K562 (cell line): ENCODE results near the gene EEF2K. TPM values are rescaled to one million over a fixed set of nuclear protein-coding genes. Genes with fewer than 3 reads are reported as not detected.

Experiments used
- CTBP1 ChIP-seq: fragments of 450-650 bp; IDR thresholded peaks from 2 replicates; pipeline ENCODE4 v1.6.1; 2016; ENCODE audit warnings: borderline replicate concordance
- CXXC5 ChIP-seq: fragments of 250-450 bp; sonication (Bioruptor Pico); IDR thresholded peaks from 2 replicates; pipeline ENCODE4 v1.8.0; 2022; ENCODE audit warnings: inconsistent platforms, mild to moderate bottlenecking, moderate library complexity
- FOXK1 ChIP-seq: sonication (generic); formaldehyde crosslinking; IDR thresholded peaks from 2 replicates; pipeline ENCODE4 v1.8.0; 2022; ENCODE audit warnings: missing genetic modification reagents, mild to moderate bottlenecking, borderline replicate concordance
- GTF2F1 ChIP-seq: IDR thresholded peaks from 2 replicates; pipeline ENCODE4 v1.6.1; 2011; ENCODE audit warnings: low read depth, low read length, improper control_type of control experiment
- HMGN3 ChIP-seq: IDR thresholded peaks from 2 replicates; pipeline ENCODE4 v1.6.1; 2011; ENCODE audit warnings: borderline replicate concordance, low read depth, mild to moderate bottlenecking, mixed read lengths, low read length; ENCODE audit not compliant: insufficient read length; ENCODE audit errors: extremely low read depth
- JUND ChIP-seq, 2 experiments: IDR thresholded peaks; 2 replicates in 1 of 2; 3 replicates in 1 of 2; pipeline ENCODE4 v1.6.1; 2011; ENCODE audit warnings: borderline replicate concordance in 2 of 2, low read depth in 2 of 2, low read length in 2 of 2, improper control_type of control experiment in 1 of 2, missing biosample characterization in 1 of 2, missing genetic modification characterization in 1 of 2, missing genetic modification reagents in 1 of 2
- NCOA6 ChIP-seq: fragments of 450-650 bp; IDR thresholded peaks from 2 replicates; pipeline ENCODE4 v1.6.1; 2017; ENCODE audit warnings: mild to moderate bottlenecking
- NRF1 ChIP-seq, 2 experiments: fragments of 450-650 bp; IDR thresholded peaks in 1 of 2; conservative IDR thresholded peaks in 1 of 2; 2 replicates each; pipeline ENCODE4 v1.6.1; 2014; ENCODE audit warnings: mild to moderate bottlenecking in 2 of 2
- POLR2G ChIP-seq: fragments of 200-400 bp; formaldehyde crosslinking; IDR thresholded peaks from 2 replicates; pipeline ENCODE4 v1.6.1; 2017; ENCODE audit warnings: low read depth, mild to moderate bottlenecking, antibody characterized with exemption, low read length, moderate library complexity
- SAFB ChIP-seq: fragments of 200-400 bp; formaldehyde crosslinking; IDR thresholded peaks from 2 replicates; pipeline ENCODE4 v1.6.1; 2017; ENCODE audit warnings: low read depth, low read length, borderline replicate concordance
- SIN3A ChIP-seq, 2 experiments: fragments of 150-350 bp in 1 of 2; IDR thresholded peaks; 2 replicates each; pipeline ENCODE4 v1.6.1; 2011 to 2016; ENCODE audit warnings: borderline replicate concordance in 2 of 2, low read depth in 2 of 2, low read length in 2 of 2, mild to moderate bottlenecking in 2 of 2, moderate library complexity in 2 of 2; ENCODE audit not compliant: control insufficient read depth in 1 of 2
- SMAD1 ChIP-seq: fragments of 150-350 bp; IDR thresholded peaks from 2 replicates; pipeline ENCODE4 v1.6.1; 2014; ENCODE audit warnings: low read length, low read depth; ENCODE audit not compliant: partially characterized antibody
- SMAD4 ChIP-seq: fragments of 250-450 bp; sonication (Bioruptor Pico); conservative IDR thresholded peaks from 2 replicates; pipeline ENCODE4 v1.8.0; 2021; ENCODE audit warnings: inconsistent platforms, mild to moderate bottlenecking, moderate library complexity
- TEAD1 ChIP-seq, 2 experiments: fragments of 450-650 bp in 1 of 2; sonication (generic) in 1 of 2; formaldehyde crosslinking; IDR thresholded peaks; 2 replicates each; pipeline versions ENCODE4 v1.4.0 to v1.8.0; 2020 to 2022; ENCODE audit warnings: mild to moderate bottlenecking in 2 of 2, missing genetic modification reagents in 1 of 2
- TEAD2 ChIP-seq: fragments of 450-650 bp; IDR thresholded peaks from 2 replicates; pipeline ENCODE4 v1.6.1; 2016; ENCODE audit warnings: missing genetic modification characterization, control low read depth, missing compliant biosample characterization
- ZBTB1 ChIP-seq: sonication (generic); formaldehyde crosslinking; IDR thresholded peaks from 2 replicates; pipeline ENCODE4 v1.8.1; 2023; ENCODE audit warnings: missing genetic modification reagents, low read depth, mild to moderate bottlenecking, borderline replicate concordance
- ZEB2 ChIP-seq: fragments of 450-650 bp; IDR thresholded peaks from 2 replicates; pipeline ENCODE4 v1.6.1; 2016
- ZNF507 ChIP-seq: conservative IDR thresholded peaks from 2 replicates; pipeline ENCODE4 v1.6.1; 2017; ENCODE audit warnings: missing genetic modification characterization, missing compliant biosample characterization
- ZNF586 ChIP-seq: fragments of 450-650 bp; formaldehyde crosslinking; conservative IDR thresholded peaks from 2 replicates; pipeline ENCODE4 v1.4.0; 2020; ENCODE audit warnings: mild to moderate bottlenecking, moderate library complexity
- polyA plus RNA-seq, 8 experiments: library from polyadenylated mRNA; depleted of rRNA in 4 of 8; stranded (reverse) in 5 of 8; unstranded in 3 of 8; fragments of >200 nt; fragmentation: Nextera tagmentation in 2 of 8; fragmentation: Illumina TruSeq in 1 of 8; extraction: Ambion mirVana in 2 of 8; extraction: Trizol in 1 of 8; gene quantifications; 2 replicates each; pipeline versions ENCODE4 v1.2.1 to v1.2.3, GENCODE V29; 2011 to 2014; ENCODE audit warnings: inconsistent platforms in 1 of 8, missing spikeins in 1 of 8
- total RNA-seq, 7 experiments: library from RNA; depleted of rRNA in 6 of 7; stranded (reverse); fragments of >200 nt in 6 of 7; fragmentation: Illumina TruSeq in 2 of 7; extraction: Trizol in 2 of 7; gene quantifications; 2 replicates each; pipeline versions ENCODE4 v1.2.1 to v1.2.3, GENCODE V29; 2011 to 2021; ENCODE audit warnings: low replicate concordance in 1 of 7
- TF ChIP-seq, protein P1 (sequence below): fragments of 450-650 bp; conservative IDR thresholded peaks from 2 replicates; pipeline ENCODE4 v1.6.1; 2016; ENCODE audit warnings: missing genetic modification characterization, low read depth, mild to moderate bottlenecking, missing compliant biosample characterization, moderate library complexity
- TF ChIP-seq, protein P2 (sequence below): fragments of 250-450 bp; sonication (Bioruptor Pico); IDR thresholded peaks from 2 replicates; pipeline ENCODE4 v1.9.0; 2021; ENCODE audit warnings: mild to moderate bottlenecking
- TF ChIP-seq, protein P3 (sequence below), 2 experiments: fragments of 450-650 bp; IDR thresholded peaks; 2 replicates each; pipeline ENCODE4 v1.6.1; 2016
- TF ChIP-seq, protein P4 (sequence below): sonication (generic); formaldehyde crosslinking; IDR thresholded peaks from 2 replicates; pipeline ENCODE4 v1.8.0; 2022; ENCODE audit warnings: mild to moderate bottlenecking, low read depth, missing genetic modification reagents

Gene EEF2K
- total and polyA plus RNA-seq, 9 of the 15 experiments (the other 6 are each of a cell fraction or from before 2014, with no cell fraction given), result 3.0 to 35.2 (median 12.2) TPM

DNA sequence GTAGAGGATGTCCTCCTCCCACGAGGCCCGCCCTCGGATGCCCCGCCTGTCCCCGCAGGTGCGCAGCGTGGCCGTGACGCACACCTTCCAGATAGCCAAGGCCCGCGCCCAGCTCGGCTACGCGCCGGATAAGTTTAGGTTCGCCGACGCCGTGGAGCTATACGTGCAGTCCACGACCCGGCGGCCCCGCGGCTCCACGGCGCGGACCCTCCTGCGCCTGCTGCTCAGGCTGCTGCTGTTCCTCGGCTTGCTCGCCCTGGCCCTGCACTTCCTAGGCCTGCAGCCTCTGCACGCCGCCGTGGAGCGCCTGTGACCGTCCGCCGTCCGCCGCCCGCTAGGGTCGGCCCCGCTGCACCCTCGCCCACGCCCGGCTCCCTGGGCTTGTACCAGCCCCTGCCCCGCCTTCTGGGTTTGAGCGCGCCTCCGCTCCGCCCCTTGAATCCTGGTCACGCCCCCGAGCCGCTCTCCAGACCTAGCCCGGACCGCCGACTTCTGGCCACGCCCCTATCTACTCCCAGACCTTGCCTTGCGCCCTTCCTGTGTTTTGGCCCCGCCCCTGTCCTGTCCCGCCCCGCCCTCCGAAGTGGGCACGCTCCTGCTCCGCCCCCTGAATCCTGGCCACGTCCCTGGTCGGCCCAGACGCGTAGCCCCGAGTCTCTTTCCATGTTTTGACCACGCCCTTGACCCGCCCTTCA, 15.8 kb upstream of the EEF2K start (continued):
- TF ChIP-seq, protein P1, sequence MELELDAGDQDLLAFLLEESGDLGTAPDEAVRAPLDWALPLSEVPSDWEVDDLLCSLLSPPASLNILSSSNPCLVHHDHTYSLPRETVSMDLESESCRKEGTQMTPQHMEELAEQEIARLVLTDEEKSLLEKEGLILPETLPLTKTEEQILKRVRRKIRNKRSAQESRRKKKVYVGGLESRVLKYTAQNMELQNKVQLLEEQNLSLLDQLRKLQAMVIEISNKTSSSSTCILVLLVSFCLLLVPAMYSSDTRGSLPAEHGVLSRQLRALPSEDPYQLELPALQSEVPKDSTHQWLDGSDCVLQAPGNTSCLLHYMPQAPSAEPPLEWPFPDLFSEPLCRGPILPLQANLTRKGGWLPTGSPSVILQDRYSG (tag), result no peak
- peak; percentile 83 for TF ChIP-seq SAFB
- no peak for TF ChIP-seq SMAD1
- TF ChIP-seq, protein P2, sequence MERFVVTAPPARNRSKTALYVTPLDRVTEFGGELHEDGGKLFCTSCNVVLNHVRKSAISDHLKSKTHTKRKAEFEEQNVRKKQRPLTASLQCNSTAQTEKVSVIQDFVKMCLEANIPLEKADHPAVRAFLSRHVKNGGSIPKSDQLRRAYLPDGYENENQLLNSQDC (CRISPR knock-in tag), result no peak
- TF ChIP-seq SMAD4, result 0 out of 2 replicates have a peak, but pooled peaks have one; percentile 28
- peak; percentile 39 for TF ChIP-seq HMGN3
- peak; percentile 56 for TF ChIP-seq POLR2G
- TF ChIP-seq TEAD2 (tag), result no peak
- 0 out of 2 replicates have a peak, but pooled peaks have one; percentile 78 for TF ChIP-seq FOXK1 (CRISPR knock-in tag)
- TF ChIP-seq, protein P3, sequence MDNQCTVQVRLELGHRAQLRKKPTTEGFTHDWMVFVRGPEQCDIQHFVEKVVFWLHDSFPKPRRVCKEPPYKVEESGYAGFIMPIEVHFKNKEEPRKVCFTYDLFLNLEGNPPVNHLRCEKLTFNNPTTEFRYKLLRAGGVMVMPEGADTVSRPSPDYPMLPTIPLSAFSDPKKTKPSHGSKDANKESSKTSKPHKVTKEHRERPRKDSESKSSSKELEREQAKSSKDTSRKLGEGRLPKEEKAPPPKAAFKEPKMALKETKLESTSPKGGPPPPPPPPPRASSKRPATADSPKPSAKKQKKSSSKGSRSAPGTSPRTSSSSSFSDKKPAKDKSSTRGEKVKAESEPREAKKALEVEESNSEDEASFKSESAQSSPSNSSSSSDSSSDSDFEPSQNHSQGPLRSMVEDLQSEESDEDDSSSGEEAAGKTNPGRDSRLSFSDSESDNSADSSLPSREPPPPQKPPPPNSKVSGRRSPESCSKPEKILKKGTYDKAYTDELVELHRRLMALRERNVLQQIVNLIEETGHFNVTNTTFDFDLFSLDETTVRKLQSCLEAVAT (IDR thresholded peaks at IDR 0.05), result peak in 1 of 2 experiments; percentile 85; a peak in 2 of 4 replicates
- TF ChIP-seq SIN3A (IDR thresholded peaks at IDR 0.05; ENCODE audit: borderline replicate concordance in 2 of 2, control insufficient read depth in 1 of 2, low read depth in 2 of 2, low read length in 2 of 2), result peak in 1 of 2 experiments; percentile 9; a peak in 1 of 4 replicates
- TF ChIP-seq TEAD1 (CRISPR knock-in tag; IDR thresholded peaks at IDR 0.05), result no peak
- TF ChIP-seq CXXC5 (CRISPR knock-in tag), result peak; percentile 48
- no peak for TF ChIP-seq NCOA6
- no peak for TF ChIP-seq ZNF507 (tag)
- TF ChIP-seq, protein P4, sequence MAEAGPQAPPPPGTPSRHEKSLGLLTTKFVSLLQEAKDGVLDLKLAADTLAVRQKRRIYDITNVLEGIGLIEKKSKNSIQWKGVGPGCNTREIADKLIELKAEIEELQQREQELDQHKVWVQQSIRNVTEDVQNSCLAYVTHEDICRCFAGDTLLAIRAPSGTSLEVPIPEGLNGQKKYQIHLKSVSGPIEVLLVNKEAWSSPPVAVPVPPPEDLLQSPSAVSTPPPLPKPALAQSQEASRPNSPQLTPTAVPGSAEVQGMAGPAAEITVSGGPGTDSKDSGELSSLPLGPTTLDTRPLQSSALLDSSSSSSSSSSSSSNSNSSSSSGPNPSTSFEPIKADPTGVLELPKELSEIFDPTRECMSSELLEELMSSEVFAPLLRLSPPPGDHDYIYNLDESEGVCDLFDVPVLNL (CRISPR knock-in tag), result 0 out of 2 replicates have a peak, but pooled peaks have one; percentile 24
- no peak for TF ChIP-seq ZNF586 (CRISPR knock-in tag)
- peak; percentile 71 to 77 for TF ChIP-seq NRF1 (conservative IDR thresholded peaks at IDR 0.05 in 1 of 2, IDR thresholded peaks at IDR 0.05 in 1 of 2)
- TF ChIP-seq ZEB2, result 0 out of 2 replicates have a peak, but pooled peaks have one; percentile 47
- peak; percentile 77; the same call in 1 of the 2 replicates for TF ChIP-seq CTBP1
- TF ChIP-seq ZBTB1 (CRISPR knock-in tag), result 0 out of 2 replicates have a peak, but pooled peaks have one; percentile 25
- TF ChIP-seq JUND (IDR thresholded peaks at IDR 0.05; ENCODE audit: borderline replicate concordance, low read depth, low read length), result 0 out of 2 replicates have a peak, but pooled peaks have one; percentile 4
- no peak for TF ChIP-seq JUND (tag; IDR thresholded peaks at IDR 0.05; ENCODE audit: borderline replicate concordance, low read depth, low read length)
- TF ChIP-seq GTF2F1, result no peak
